Stimulated activated CD4-positive, alpha-beta T cell treated with anti-CD3 and anti-CD28 coated beads, Interleukin-2, amount 100 ng/mL, for 48 hours (primary cell): ENCODE measurements around the gene SEMA3B.
"Not testable (repeated sequence)": the region's sequence is repeated elsewhere in the genome, so short reads cannot be mapped to it uniquely, and the experiment has no call there.

Experiments
- DNase-seq, 2 donors: peaks; one replicate each; pipeline ENCODE4 v3.0.0-alpha.2; 2020

Gene SEMA3B

DNA sequence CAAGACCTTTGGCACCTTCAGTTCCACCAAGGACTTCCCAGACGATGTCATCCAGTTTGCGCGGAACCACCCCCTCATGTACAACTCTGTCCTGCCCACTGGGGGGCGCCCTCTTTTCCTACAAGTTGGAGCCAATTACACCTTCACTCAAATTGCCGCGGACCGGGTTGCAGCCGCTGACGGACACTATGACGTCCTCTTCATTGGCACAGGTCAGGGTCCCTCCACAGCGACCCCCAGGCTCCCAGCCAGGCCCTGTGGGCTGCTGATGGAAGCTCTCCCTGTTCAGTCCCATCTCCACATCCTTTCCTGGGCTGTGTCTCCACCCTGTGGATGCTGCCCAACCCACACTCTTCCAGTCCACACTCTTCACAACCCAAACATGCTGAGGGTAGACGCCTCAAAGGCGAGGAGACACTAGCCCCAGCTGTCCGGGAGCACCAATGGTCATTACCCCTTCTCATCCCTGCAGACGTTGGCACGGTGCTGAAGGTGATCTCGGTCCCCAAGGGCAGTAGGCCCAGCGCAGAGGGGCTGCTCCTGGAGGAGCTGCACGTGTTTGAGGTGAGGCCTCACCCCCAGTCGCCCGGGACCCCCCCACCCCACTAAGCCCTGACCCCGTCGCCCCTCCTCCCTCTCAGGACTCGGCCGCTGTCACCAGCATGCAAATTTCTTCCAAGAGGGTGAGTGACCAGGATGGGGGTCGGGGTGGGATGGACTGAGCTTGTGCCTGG lies 5.6 kb downstream of the SEMA3B start:
- peak; percentile 75 to 78 for DNase-seq

DNA sequence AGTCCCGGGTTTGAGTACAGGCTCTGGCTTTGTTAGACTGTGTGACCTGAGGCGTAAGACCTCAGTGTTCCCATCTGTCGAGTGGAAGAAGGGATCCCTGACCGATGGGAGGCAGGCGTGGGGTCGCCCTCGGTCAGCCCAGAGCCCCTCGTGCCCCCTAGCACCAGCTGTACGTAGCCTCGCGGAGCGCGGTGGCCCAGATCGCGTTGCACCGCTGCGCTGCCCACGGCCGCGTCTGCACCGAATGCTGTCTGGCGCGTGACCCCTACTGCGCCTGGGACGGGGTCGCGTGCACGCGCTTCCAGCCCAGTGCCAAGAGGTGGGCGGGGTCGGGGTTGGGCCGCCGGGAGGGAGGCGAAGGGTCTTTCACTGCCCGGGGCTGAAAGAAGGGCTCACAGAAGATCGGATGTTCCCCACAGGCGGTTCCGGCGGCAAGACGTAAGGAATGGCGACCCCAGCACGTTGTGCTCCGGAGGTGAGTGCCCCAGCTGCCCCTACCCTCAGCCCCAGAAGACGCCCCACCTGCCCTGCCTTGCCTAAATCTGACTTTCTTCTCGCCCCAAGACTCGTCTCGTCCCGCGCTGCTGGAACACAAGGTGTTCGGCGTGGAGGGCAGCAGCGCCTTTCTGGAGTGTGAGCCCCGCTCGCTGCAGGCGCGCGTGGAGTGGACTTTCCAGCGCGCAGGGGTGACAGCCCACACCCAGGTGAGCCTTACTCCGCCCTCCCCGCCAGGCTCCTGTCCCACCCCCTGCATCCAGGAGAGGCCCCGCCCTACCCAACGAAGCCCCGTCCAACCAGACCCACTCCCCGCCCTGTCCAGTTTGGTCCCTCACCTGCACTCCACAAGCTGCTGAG lies 6.4 kb downstream of the SEMA3B start:
- DNase-seq: no peak

DNA sequence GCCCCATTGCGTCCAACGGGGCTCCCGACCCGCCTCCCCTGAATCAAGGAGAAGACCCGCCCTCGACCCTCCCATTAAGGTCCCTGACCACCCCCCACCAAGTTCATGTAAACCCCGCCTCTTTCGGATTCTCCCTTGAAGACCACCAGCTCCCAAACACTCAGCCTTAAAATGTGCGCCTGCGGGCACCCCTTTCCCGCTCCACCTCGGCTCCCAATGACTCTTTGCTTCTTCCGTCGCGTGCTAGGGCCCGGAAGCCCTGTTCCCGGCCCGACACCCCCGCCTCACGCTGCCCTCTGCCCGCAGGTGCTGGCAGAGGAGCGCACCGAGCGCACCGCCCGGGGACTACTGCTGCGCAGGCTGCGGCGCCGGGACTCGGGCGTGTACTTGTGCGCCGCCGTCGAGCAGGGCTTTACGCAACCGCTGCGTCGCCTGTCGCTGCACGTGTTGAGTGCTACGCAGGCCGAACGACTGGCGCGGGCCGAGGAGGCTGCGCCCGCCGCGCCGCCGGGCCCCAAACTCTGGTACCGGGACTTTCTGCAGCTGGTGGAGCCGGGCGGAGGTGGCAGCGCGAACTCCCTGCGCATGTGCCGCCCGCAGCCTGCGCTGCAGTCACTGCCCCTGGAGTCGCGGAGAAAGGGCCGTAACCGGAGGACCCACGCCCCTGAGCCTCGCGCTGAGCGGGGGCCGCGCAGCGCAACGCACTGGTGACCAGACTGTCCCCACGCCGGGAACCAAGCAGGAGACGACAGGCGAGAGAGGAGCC lies 7.2 kb downstream of the SEMA3B start:
- DNase-seq: no peak

DNA sequence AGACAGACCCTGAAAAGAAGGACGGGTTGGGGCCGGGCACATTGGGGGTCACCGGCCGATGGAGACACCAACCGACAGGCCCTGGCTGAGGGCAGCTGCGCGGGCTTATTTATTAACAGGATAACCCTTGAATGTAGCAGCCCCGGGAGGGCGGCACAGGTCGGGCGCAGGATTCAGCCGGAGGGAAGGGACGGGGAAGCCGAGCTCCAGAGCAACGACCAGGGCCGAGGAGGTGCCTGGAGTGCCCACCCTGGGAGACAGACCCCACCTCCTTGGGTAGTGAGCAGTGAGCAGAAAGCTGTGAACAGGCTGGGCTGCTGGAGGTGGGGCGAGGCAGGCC lies 7.8 kb downstream of the SEMA3B start:
- DNase-seq: no peak

DNA sequence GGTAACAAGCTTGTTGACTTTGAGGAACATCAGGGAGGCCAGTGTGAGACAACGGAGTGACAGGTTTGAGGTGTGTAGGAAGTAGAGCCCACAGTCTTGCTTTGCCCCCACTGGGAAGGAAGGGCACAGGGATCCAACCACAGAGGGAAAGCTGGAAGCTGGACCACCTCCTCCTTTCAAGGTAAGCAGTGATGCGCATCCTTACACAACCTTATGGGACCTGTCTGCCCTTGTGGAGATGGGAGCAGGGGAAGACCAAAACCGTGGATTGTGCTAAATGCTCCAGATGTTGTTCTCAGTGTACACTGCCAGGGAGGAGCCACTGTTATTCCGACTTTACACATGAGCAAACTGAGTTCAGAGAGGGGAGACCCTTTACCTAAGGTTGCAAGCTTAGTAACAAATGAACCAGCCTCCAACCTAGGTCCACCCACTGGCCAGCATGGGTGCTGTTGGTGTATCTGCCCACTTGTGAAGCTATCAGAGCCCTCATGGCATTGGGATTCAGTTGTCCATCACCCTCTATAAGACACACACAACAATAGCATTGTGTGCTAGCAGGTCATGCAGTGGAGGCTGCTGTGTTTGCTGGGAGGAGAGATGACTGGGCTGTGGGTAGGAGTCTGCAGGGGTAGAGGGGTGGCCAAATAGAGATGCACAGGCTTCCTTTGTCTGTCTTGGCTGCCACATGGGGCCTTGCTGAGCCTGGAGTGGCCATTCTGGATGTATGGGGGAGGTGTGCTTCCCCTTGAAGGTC lies 9.4 kb downstream of the SEMA3B start:
- no peak for DNase-seq

DNA sequence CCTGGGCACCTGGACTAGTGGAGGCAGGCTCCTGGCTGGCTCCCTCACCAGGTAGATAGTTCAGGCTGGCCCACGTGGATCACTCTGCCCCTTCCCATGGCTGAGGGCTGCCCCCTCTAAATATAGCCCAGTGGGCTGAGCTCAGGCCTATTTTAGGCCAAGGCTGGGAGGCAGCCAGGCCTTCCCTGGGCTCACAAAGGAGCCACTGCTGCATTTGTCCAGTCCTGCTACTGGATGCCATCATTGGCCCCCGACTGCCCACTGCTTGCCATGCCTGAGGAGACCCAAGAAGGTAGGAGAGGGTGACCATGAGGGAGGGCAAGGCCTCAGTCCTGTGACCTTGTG lies 9.9 kb downstream of the SEMA3B start, which contains the start of gene LSMEM2:
Gene LSMEM2, plus strand, starts transcription at position 208 of the 345 bp plus-strand sequence. Its CDS starts 27 bp downstream, at position 235.
- DNase-seq: no peak

DNA sequence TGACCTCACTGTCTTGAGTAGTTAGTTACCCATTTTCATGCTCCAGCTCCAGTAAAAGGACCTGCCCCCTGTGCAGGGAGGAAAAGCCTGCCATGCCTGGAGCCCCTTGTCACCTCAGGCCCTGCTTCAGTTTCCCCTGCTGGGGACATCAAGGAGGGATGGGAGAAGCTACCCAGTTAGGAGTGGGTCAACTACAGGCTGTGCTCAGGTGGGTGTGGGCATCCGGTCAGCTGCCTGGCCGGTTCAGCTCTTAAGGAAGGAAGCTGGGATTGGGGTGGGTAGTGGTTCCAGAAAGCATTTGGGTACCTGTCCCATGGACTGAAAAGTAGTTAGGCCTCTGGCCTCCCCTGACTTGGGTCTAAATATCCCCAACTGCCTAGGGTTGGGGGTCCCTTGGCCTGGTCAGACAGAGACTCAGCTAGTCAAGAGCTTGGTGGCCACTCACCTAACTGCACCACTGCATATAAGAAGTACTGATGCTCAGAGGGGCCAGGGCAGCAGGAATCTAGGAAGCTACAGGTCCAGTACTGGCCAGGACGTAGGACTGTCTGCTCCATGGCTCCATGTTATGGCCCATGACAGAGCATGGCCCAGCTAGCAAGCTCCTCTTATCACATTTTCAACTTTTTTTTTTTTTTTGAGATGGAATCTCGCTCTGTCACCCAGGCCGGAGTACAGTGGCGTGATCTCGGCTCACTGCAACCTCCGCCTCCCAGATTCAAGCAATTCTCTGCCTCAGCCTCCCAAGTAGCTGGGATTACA lies 10.5 kb downstream of the SEMA3B start:
- no peak for DNase-seq

DNA sequence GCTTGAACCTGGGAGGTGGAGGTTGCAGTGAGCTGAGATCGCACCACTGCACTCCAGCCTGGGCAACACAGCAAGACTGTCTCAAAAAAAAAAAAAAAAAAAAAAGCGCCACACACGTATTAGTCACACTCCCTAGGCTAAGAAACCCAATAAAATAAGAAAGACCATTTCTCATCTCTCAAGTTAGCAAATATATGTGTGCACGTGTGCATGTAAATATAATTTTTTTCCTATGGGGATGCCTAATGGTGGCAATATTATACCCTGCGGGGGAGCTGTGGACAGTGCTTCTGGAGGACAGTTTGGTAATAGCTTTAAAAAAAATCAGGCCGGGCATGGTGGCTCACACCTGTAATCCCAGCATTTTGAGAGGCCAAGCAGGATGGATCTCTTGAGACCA lies 15.2 kb downstream of the SEMA3B start:
- DNase-seq: not testable (repeated sequence)

DNA sequence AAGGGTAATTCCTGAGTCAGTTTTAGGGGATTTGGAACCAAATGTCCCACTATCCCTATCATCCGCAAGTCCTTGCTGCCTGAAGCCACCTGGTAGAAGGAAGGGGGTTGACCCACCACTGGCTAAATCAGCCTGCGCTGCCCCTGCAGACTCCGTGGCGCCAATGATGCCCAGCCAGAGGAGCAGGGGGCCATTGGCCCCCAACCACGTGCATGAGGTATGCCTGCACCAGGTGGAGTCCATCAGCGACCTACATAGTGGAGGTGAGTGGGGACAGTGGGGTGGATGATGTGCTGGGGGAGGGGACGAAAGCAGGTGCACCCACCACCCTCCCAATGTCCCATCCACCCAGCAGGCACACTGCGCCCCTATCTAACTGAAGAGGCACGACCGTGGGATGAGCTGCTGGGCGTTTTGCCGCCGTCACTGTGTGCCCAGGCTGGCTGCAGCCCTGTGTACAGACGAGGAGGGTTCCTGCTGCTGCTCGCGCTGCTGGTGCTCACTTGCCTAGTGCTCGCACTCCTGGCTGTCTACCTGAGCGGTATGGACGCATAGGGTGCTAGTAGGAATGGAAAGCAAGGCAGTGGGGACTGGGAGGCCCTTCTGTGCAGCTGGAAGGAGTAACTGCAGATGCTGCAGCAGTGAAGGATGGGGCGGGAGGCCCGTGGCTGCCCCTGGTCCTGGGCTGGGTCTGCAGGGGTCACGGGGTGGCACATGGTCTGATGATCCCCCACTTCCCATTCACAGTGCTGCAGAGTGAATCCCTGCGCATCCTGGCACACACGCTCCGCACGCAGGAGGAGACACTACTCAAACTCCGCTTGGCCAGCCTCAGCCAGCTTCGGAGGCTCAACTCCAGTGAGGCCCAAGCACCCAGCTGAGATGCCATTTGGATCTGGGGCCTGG lies 17.6 kb downstream of the SEMA3B start:
- DNase-seq: no peak

DNA sequence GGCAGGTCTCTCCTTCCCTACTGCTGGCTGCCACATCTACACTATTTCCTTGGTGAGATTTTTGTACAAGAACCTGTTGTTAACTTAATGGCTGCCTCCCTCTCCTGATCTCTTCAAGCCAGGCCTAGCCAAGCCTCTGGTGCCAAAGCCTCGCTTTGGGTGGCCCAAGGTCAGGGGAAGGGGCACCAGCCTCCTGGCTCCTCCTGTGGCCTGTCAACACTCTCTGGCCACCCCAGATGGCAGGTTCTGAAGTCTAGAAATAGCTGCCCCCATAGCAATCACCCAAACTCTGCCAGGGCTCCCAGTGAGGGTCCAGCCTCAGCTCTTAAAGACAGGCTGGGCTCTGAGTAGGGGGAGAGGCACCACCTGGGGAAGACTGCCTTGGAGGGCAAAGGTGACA lies 18.3 kb downstream of the SEMA3B start:
- DNase-seq: no peak

DNA sequence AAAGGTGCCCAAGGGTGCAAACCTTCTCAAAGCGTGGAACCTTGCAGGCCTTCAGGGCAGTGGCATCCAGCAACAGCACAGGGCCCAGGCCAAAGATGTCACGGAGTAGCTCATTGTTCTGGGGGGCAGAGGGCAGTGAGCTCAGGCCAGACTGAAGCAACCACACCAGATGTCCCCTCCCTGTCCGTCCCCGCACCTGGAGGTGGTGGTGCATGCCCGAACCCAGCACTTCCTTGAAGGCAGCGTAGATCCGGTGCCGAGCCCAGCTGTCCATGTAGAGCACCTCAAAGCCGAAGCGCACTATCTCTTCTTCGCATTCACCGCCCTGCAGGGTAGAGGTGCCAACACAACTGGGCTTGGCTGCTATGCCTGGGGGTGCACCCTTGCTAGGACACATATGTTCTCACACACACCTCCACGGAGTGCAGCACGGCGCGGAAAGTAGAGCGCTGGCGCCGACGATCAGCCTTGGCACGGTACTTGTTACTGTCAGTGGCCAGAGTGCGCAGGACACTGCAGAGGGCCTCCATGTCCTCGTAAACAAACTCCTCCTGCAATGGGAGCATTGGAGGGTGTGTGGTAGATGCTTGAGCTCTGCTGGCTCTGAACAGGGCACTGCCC lies 19.6 kb downstream of the SEMA3B start:
- DNase-seq: no peak

DNA sequence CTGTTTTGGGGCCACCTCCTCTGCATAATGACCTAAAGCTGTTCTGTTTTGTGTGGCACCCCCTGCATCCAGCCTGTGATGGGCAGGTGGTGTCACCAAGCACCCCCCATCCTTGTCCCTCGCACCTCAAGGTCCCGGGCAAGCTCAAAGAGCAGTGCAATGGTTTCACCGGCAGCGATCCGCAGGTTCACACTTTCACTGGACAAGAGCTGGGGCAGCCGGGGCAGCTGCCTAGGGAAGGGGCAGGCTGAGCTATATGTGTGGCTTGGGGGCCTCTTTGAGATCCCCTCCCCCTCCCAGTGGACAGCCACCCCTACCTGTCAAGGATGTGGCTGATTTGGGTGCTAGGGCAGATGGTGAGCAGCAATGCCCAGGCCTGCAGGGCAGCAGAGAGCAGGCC lies 20.2 kb downstream of the SEMA3B start:
- no peak for DNase-seq

DNA sequence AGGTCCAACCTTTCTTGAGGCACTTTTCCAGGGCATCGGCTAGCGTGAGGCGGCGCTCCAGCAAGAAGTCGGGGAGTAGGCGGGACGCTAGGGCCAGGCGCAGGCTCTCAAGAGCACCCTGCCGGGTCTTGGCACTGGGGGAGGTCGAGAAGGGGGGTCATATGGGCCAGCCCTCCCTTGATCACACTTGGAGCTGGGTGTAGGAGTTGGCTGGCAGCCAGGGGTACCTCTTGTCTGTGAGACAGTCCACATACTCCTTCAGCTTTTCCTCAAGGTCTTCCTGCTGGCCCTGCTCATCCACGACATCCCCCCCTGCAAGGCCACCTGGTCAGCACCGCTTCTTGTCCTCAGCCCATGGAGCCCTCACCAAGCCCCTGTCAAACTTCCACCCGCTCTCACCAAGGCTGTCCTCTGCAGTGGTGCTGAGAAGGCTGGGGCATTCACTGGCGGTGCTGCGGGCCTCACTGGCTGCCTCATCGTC lies 21.3 kb downstream of the SEMA3B start:
- no peak for DNase-seq

DNA sequence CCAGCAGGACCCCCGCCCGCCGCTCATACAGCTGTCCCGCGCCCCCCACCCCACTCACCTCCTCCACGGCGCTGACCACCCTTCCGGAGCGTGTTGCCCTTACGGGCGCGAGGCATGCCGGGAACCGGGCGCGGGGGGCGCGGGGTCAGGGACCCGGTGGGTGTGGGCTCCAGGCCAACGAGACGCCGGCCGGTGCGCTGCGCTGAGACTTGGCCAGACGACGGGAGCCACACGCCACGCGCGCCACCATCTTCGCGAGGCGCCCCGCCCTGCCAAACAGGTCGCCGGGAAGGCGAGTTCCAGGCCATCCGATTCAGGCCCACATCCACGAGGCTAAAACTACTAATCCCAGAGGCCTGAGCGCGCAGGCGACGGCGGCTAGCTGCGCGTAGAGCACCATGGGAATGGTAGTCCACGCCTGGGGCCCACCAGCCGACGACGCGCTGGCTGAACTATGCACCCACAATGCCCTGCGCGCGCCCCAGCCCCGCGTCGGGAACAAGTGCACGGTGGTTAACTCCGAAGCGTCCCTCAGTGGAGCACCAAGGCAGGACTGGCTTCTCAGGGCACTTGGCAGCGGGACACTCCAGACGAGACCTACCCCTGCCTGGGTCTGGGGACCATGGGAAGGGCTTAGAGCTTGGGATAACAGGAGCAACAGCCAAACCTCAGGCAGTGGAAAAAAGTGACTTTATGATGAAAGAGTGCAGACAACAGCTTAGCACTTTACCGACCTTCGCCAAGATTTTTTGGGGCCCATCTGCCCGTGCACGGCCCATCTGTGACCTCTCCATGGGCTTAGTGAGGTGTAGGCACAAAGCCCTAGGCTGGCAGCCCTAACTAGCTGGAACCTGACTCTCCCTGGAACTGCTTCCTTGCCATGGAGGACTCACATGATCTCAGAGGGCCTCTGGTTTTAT lies 23.5 kb downstream of the SEMA3B start, which contains the start of gene IFRD2:
Gene IFRD2, minus strand, starts transcription at position 271 of the 920 bp plus-strand sequence. Its CDS starts 155 bp downstream, at position 116.
- DNase-seq: peak; percentile 87 to 91

DNA sequence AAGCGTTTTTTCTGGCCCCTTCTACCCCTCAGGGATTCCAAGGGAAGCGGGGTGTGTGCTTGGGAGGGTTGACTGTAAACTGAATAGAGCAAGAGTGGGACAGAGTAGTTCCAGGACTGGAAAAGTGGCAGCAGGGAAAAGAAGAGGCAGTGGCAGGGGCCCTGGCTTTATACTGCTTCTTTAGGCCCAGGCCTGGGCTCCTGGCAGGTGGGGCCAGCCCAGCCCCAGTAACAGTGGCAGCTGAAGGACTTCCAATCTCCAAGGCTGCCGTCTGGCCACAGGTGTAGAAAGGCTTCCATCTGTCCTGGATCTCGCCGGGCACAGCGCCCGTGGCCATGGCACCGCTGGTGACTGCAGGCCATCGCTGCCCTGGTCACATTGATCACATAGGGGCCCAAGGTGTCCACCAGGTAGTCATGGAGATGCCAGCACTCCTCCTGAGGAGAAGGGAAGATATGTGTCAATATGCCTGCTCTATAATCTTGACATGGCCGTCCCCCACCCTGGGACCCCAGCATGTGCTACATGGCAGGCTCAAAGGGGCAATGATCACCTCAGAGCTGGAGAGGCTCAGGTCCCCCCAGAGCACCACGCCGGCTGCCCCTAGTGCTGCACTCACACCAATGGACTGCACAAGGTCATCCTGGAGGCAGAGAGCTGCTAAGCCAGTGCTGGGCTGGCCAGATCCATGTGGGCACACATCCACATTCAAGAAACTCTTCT lies 24.3 kb downstream of the SEMA3B start:
- no peak for DNase-seq

DNA sequence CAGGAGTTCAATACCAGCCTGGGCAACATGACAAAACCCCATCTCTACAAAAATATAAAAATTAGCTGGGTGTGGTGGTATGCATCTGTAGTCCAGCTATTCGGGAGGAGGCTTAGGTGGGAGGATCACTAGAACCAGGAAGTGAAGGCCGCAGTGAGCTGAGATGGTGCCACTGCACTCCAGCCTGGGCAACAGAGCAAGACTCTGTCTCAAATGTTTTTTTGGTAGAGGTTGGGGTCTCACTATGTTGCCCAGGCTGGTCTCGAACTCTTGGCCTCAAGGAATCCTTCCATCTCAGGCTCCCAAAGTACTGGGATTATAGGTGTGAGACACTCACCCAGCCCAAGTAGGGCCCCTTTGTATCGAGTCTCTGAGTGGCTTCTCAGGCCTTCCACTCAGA lies 25.1 kb downstream of the SEMA3B start:
- DNase-seq: no peak

DNA sequence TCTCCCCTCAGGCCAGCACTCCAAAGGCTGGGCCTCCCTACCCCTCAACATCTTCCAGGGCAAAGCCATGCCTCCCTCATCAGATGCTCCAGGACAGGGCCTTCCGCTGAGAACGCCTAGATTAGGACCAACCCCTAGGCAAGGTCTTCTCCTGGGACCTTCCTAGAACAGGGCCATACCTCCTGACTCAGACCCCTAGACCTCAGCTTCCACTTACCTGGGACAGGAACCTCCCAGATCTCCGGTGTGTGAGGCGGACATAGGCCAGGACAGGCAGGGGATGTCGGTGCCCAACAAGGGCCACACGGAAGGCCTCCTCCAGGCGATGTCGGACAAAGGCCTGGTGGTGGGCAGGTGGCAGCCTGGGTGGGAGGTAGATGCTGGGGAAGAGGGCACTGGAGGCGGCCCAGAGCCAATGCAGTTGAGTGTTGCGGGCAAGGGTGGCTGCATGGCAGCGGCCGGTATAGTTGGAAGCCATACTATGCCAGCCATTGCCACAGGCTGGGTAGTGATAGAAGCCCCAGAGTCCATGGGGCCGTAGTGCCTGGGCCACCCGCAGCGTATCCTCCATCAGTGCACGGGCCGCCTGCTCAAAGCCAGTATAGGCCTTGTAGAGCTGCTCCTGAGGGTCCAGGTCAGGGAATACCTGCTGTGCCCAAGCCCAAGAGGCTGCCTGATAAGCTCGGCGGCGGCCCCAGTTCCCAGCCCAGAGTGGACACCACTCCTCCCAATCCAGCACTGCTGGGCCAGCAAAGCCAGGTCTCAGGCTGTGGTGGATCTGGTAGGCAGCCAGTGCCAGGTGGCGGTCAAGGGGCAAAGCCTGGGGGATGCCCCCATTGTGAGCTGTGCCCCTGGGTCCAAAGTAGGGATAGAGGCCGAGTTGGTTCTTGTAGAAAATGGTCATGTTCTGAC lies 25.8 kb downstream of the SEMA3B start:
- no peak for DNase-seq
